Stimulated activated CD4-positive, alpha-beta T cell treated with anti-CD3 and anti-CD28 coated beads, Interleukin-1b, Interleukin-23, amount 100 ng/mL, for 48 hours (primary cell): ENCODE results near the gene PFKM.
"Not testable (repeated sequence)": the region's sequence is repeated elsewhere in the genome, so short reads cannot be mapped to it uniquely, and the experiment has no call there.

Experiments used
- DNase-seq: peaks from one replicate; pipeline ENCODE4 v3.0.0-alpha.2; 2020

PFKM gene

DNA sequence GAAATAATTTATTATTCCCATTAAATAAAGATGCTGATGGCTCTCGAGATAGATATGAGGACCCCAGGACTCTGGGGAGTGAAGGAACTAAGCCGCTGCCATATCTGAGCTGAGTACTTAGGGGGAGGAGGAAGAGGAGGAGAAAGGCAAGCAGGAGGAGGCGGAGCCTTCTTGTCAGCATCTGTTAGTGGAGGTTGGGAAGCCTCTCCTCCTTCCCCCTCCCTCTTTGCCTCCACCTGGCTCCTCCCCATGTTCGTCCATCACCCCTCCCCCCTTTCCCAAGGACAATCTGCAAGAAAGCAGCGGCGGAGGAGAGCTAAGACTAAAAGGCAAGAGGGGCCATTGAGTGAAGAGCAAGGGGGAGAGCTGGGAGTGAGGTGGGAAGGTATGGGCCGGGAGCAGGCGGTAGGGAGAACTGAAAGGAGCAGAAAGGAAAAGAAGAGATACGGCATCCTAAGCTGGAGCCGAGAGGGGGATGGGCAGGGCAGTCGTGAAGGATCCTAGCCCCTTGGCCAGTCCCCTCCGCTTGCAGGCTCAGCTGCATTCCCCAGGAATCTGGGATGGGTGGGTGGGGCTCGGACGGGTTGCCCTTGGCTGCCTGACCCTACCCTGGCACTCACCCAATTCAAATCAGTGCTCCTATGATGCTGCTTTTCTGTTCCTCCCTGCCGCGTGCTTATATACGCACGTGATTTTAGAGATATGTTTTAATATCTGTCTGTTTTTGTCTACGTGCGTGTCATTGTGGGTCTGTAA lies at the start of gene PFKM:
TSS of gene PFKM (plus strand) at position 287 of the 756 bp plus-strand sequence. CDS start 3,411 bp downstream, outside the sequence.
- DNase-seq = peak; percentile 79

DNA sequence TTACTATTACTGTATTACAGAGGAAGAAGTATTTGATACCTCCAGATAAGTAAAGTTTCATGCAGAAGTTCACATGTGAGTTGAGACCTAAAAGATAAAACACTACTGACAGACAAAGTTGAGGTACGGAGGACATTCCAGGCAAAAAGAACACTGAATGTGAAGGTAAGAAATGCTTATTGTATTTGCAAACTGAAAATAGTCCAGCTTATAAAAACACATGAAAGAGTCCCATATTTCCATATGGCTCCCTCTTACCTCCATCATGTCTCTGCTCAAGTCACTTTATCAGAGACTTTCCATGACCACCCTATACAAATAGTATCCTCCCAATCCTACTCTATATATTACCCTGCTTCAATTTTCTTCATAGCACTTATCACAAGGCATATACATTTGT lies 49.1 kb upstream of the PFKM start:
- DNase-seq = no peak

DNA sequence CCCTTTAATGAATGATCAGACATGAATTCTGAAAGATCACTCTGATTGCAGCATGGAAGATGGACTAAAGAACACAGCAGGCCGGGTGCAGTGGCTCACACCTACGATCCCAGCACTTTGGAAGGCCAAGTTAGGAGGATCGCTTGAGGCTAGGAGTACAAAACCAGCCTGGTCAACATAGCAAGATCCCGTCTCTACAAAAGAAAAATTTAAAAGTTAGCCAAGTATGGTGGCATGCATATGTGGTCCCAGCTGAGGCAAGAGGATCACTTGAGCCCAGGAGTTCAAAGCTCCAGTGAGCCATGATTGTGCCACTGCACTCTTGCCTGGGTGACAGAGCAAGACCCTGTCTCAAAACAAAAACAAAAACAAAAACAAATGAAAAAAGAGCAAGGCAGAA lies 48.4 kb upstream of the PFKM start:
- DNase-seq = no peak

DNA sequence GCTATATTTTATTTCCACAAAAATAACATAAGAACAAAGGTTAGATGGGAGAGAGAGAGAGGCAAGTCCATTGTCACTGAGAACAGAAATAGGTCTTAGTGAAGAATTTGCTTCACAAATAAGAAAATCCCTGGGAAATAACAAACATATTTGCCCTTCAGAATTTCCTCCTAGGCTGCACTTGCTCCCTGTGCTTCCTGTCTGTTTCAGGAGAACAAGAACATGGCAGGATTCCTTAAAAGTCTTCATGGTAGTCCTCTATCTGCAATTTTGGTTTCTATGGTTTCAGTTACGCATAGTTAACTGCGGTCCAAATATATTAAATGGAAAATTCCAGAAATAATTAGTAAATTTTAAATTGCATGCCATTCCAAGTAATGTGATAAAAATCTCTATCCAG lies 47.4 kb upstream of the PFKM start:
- no peak for DNase-seq

DNA sequence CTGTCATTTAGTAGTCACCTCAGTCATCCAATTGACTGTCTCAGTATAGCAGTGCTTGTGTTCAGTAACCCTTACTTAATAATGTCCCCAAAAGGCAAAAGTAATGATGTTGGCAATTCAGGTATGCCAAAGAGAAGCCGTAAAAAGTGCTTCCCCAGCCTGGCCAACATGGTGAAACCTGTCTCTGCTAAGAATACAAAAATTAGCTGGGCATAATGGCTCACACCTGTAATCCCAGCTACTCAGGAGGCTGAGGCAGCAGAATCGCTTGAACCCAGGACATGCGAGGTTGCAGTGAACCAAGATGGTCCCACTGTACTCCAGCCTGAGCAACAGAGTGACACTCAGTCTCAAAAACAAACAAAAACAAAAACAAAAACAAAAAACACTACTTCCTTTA lies 46.9 kb upstream of the PFKM start:
- no peak for DNase-seq

DNA sequence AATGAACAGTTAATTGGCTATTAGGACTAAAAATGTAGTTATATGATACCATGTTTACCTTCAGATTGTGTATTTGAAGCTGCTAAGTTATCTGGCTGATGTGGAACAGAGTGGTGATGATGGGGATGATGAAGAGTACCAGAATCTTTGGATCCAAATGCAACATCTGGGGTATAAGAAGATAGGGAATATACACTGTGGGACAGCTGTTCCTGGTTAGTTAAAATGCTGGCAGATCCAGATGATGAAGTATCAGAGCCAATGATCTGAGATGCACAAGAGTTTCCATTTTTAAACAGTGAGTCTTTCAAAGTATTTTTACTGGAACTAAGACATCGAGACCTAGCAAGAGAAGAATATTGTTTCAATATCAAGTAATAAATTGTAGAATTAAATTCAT lies 44.9 kb upstream of the PFKM start:
- DNase-seq = no peak

DNA sequence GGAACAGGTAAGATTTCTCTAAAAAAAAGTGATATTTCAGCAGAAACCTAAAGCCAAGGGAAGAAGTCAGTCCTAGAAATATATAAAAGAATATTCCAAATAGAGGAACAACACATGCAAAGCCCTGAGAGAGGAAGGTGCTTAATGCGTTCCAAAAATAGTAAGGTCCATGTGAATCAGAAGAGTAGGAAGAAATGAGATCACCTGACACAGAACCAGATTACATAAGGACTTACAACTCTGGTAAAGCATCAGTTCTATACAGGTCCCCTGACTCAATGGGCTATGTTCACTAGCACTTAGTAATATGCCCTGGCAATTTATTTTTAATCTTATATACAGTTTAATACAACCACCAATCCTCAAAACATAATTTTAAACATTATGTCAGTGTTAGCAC lies 43.3 kb upstream of the PFKM start:
- DNase-seq = no peak

DNA sequence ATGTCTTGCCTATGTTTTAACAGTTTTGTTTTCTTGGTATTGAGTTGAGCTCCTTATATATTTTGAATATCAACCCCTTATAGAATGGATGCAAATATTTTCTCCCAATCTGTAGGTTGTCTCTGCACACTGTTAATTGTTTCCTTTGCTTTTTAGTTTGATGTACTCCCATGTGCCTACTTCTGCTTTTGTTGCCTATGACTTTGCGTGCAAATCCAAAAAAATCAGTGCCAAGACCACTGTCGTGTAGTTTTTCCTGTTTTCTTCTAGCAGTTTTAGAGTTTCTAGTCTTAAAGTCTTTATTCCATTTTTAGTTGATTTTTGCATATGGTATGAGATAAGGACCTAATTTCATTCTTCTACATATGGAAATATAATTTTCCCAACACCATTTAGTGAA lies 42.1 kb upstream of the PFKM start:
- no peak for DNase-seq

DNA sequence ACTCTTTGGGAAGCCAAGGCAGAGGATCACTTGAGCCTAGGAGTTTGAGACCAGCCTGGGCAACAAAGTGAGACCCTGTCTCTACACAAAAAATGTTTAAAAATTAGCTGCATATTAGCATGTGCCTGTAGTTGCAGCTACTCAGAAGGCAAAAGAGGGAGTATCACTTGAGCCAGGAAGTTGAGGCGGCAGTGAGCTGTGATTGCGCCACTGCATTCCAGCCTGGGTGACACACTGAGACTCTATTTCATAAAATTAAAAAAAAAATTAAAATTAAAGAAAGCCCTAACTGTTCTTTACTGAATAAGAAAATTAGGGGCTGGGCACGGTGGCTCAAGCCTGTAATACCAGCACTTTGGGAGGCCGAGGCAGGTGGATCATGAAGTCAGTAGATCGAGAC lies 40.3 kb upstream of the PFKM start:
- DNase-seq = no peak

DNA sequence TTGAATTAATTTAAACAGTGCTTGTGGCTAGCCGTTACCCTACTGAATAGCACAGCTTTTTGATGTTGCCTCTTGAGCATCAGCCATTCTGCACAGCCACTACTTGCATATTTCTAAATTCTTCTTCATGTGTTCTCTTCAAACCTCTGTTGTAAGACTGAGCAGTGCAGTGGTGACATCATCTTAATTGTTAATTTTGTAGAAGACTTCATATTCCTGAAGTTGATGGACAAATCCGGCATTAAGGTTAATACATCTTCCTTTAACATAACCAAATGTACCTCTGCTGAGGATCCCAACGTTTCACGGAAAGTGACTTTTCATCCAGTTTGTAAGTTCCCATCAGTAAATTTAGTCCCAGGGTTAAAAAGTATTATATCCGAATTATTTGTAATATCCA lies 38.9 kb upstream of the PFKM start:
- no peak for DNase-seq

DNA sequence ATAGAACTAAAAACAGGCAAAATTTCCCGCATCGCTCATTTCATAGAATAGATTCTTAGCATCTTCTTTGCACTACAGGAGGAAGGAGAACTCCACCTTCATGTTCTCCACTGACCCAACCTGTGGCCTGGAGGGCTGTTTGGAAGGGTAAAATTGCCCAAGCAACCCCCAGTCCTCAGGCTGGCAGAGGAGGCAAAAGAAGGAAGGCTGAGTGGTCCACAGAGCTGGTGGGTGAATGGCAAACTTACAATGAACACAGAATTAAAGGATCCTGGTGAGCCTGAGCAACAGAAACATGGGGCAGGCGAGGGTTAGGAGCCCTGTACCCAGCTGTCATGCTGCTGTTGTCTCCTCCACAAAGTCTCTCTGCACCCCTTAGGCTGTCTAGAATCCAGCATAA lies 38.3 kb upstream of the PFKM start:
- DNase-seq = no peak

DNA sequence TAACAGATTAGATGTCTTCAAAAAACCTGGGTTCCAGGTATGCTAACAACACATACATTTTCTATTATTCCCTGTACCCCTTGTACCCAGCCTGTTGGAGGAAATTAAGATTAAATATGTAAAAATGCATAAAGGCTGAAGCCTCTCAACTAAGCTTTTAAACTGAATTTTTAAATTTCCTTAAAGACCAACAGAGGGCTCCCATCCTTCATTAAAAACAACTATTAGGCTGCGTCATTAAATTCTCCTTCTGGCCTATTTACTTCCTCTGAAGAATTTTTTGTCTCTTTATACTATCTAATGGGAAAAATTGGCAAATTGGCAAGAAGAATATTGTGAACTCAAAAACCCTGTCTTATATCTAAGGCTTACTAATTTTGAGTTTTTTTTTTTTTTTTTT lies 35.1 kb upstream of the PFKM start:
- DNase-seq = no peak

DNA sequence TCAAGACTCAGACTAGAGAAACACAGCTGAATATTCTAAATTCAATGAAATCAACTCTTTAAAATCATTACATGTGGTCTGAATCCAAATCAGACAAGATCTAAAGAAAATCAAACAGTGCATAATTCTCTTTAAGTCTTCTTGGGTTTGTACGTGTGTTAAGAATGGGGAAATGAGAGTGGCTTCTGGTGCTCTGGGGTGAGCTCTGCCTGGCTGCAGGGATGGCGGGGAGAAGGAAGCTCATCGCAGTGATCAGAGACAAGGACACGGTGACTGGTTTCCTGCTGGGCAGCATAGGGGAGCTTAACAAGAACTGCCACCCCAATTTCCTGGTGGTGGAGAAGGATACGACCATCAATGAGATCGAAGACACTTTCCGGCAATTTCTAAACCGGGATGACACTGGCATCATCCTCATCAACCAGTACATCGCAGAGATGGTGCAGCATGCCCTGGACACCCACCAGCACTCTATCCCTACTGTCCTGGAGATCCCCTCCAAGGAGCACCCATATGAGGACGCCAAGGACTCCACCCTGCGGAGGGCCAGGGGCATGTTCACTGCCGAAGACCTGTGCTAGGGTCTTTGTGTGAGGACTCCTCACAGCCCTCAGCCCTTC lies 34.2 kb upstream of the PFKM start:
- no peak for DNase-seq

DNA sequence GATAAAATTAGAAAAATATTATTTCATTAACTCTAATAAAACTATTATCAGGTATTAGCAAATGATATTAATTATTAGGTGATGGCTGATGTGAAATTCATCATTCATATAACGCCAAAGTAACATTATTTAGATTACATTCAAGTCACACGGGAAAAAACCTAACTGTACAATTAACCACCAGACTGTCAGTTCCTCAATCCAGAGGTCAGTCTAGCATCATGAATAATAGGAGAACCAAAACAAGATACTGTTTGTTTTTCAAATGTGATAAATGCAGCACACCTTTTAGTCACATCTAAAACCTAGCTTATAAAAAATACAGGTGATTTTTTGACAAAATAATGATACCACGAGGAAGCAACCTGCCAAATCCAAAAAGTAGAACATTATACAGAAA lies 32.8 kb upstream of the PFKM start:
- no peak for DNase-seq

DNA sequence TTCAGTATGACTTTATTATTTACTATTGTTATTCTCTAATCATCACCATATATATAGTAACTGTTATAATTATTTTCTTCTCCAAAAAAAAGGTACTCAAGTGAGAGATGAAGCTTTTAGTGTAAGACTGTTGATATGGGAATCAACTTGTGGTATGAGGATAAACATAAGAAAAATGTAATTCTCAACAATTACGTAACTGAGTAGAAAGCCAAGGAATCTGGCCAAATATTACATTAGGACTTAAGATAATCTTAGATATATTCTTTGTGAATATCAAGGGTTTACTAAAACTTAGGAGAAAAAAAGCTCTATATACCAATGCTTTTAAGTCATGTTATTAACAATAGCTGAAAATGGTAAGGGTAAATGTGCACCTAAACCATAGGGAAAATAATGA lies 26.6 kb upstream of the PFKM start:
- DNase-seq = no peak

DNA sequence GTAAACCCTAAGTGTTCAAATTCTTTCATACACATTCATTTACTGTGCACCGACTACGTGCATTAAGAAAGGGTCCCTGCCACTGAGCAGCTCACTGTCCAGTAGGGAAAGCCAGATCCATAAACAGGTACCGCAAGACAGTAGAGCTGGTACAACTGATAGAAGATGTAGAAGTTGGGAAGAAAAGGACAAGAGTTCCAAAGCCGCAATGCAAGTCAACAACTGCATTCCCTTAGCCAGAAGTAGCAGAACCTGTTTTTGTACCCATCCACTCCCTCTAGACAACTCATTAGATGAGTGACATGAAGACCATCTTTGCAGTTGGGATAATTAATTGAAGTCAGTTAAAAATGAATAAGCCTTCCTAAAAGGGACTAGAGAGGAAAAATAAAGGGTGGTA lies 14.6 kb upstream of the PFKM start:
- no peak for DNase-seq

DNA sequence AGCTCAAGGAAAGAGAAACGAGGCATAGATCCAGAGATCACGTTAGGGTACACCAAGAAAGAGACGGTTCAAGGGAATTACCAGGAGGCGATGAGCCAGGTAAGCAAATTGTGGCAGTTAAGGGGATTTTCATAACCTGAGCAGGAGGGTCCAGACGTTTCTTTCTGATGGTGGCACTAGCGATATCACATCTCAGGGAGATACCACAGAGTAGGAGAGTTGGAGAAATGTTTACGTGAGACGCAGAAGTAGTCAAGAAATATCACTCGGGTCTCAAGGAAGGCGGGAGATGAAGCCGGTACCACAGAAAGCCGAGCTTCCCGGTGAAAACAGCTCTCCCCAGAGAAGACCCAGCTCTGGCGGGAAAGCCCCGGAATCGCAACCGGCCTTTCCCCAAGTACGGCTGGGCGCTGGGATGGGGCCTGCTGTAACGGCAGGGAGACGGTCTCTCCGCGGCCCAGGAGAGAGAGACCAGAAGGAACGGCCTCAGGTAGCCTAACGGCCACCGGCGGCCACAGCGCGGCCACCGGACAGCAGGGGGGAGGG lies 13.8 kb upstream of the PFKM start:
- no peak for DNase-seq

DNA sequence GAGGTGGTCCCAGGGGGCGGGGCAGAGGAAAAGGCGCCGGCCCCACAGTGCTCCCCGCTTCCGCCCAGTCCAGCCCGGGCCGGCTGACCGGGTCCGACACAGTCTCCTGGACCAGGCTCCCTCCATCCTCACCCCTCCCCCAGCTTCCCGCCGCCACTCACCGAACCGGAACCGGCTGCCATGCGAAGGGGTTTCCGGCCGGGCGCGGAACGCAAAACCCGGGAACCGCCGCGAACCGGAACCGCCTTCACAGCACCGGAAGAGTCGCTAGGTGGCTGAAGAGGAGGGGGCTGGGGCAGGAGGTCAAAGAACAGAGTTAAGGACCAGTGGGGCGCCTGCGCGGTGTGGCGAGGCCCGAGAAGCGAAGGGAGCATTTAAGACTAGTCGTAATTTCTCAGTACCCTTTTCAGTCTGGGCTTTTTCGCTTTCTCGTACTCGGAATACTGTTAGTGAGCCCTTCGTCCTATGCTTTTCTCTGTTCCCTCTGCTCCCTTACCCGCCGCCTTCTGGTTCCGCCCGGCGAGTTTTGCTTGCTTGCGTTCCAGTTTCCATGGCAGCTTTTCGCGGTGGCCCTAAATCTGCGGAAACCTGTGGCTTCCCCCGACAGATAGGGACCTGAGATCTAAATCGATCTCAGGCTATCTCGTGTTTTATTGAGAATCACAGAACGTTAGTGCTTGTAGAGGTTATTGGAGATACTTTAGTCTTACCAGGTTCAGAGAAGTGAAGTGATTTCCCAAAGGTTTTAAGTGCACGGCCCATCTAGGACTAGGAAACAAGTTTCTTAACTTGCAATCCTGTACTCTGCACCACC lies 13.1 kb upstream of the PFKM start, which contains the start of gene SENP1:
TSS of gene SENP1 (minus strand) at position 213 of the 814 bp plus-strand sequence. CDS start 4,607 bp downstream, outside the sequence.
- DNase-seq = peak; percentile 91

DNA sequence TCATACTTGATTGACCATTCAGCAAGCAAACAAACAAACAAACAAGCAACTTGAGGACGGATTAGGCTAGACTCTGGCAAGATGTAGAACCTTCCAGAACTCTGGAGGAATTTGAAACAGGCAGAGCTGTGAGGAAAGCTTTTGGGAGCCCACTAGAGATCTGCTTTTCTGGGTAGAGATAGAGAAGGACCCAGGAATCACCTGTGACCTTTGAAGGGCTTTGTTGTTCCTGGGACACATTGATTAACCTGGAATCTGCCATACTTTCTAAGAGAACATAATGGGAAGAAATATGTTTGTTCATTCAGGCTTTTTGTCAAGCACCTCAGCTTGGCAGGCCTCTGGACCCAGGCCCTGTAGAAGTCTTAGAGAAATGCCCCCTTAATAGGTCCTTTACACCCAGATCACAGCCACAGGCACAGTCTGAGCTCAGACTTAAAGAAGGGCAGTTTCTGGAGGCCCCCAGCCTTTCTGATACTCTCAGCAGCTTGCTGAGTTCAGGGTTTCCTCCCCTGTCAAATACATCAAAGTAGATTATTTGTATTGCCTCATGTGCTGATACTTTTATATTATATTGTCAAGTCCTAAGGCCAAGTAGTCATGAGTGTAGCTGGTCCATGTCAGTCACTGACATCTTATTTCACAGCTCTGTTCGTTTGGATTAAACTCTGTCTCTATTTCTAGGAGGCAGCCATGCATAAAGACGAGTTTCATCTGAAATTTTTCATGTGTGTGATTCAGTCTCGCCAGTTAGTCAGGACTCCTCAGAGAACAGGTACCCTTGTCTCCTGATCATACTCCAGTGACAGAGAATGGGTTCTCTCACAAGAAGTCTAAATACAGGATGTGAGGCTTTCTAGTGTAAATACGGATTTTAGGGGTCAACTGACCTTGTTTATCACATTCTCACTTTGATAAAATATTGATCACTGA lies 12.2 kb upstream of the PFKM start:
- no peak for DNase-seq

DNA sequence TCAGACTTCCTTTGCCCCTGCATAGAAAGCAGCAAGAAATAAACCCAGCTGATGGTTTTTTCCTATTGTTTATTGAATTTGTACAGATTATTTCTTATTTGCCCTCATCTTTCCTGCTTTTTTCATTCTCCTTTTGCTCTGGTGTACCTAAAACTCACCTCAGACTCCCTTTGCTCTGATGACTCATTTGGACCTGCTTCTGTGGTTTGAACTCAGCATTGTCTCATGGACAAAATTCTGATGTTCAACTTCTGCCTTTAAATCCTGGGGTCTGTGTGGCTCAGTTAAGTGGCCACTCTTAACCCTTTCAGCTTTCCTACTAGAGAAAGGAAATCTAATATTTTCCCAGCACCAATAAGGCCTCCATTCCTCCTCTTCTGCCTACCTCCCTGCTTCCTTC lies 9.7 kb upstream of the PFKM start:
- no peak for DNase-seq

DNA sequence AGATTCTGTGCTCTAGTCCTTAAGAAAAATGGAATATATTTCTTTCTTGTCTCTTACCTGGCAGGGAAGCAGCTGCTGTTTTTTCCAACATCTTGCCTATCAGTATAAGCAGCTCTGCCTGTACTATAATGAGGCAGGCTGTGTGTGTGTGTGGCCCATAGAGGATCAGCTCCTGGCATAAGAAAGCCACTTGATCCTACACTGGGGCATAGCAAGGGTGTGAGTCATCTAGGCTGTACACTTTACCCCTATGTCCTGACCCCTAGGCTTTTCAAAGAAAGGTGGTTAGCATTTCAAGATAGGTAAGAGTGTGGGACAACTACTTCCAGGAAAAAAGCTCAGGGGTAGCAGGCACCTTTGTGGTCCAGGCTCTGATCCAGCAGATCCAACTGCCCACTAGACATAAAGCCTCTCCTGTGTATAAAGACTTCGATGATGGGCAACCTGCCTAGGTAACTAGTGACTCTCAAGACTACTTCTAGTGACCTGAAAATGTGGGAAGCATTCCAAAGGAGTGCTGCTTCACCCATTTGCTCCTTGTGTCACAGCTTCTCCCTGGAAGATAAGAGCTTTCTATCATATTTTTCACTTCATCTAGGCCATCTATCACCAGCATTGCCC lies 8.4 kb upstream of the PFKM start:
- DNase-seq = no peak

DNA sequence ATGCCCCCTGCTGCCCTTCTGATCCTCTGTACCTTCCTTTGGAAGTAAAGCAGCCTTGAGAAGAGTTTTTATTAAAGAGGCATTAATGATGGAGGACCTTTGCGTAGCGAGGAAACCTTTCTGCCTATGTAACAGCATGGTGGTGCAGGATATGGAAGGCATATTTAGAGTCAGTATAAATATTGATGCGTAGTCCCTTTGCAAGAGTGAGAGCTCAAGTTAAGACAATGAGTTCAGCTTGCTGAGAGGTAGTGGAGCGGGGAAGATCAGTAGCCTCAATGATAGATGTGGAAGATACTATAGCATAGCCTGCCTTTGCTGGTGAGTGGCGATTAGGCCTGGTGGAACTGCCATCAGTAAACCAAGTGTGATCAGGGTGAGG lies 7.9 kb upstream of the PFKM start:
- not testable (repeated sequence) for DNase-seq
